ENCODE results near the gene COL23A1. TPM values are rescaled to one million over a fixed set of nuclear protein-coding genes. Genes with fewer than 3 reads are reported as not detected.
"Not testable (repeated sequence)": the region's sequence is repeated elsewhere in the genome, so short reads cannot be mapped to it uniquely, and the experiment has no call there.

Gene COL23A1
- total RNA-seq, 1 experiment from 2014 or later: not detected

GRCh38 chr5:178269499-178269898 lies 320.7 kb downstream of the COL23A1 start:
- in situ Hi-C loops (cut with HindIII; ENCODE audit: low pct_unique_long_range_greater_than_20kb, low sequenced_read_pairs): no loop called here
- DNase-seq (ENCODE audit: low read depth, low spot score): no peak

- DNase-seq (ENCODE audit: low read depth, low spot score): no peak
- in situ Hi-C loops (cut with HindIII; ENCODE audit: low pct_unique_long_range_greater_than_20kb, low sequenced_read_pairs): no loop called here
These were observed 322.3 kb downstream of the COL23A1 start for GRCh38 chr5:178267876-178268275.

GRCh38 chr5:178267245-178267644 lies 322.9 kb downstream of the COL23A1 start:
- no peak for DNase-seq (ENCODE audit: low read depth, low spot score)

GRCh38 chr5:178266581-178266980 lies 323.6 kb downstream of the COL23A1 start:
- in situ Hi-C loops (cut with HindIII; ENCODE audit: low pct_unique_long_range_greater_than_20kb, low sequenced_read_pairs): no loop called here
- DNase-seq (ENCODE audit: low read depth, low spot score): no peak

More at GRCh38 chr5:178267245-178267644, 322.9 kb downstream of the COL23A1 start:
- in situ Hi-C loops (cut with HindIII; ENCODE audit: low pct_unique_long_range_greater_than_20kb, low sequenced_read_pairs): no loop called here

GRCh38 chr5:178265746-178266145 lies 324.4 kb downstream of the COL23A1 start:
- no peak for DNase-seq (ENCODE audit: low read depth, low spot score)
- in situ Hi-C loops (cut with HindIII; ENCODE audit: low pct_unique_long_range_greater_than_20kb, low sequenced_read_pairs): no loop called here

GRCh38 chr5:178264044-178264443 lies 326.1 kb downstream of the COL23A1 start:
- in situ Hi-C loops (cut with HindIII; ENCODE audit: low pct_unique_long_range_greater_than_20kb, low sequenced_read_pairs): no loop called here

GRCh38 chr5:178261666-178262600 lies 328.3 kb downstream of the COL23A1 start:
- in situ Hi-C loops (cut with HindIII; ENCODE audit: low pct_unique_long_range_greater_than_20kb, low sequenced_read_pairs): no loop called here
- DNase-seq (ENCODE audit: low read depth, low spot score): no peak

More at GRCh38 chr5:178264044-178264443, 326.1 kb downstream of the COL23A1 start:
- DNase-seq (ENCODE audit: low read depth, low spot score): no peak

GRCh38 chr5:178259623-178260536 lies 330.3 kb downstream of the COL23A1 start:
- in situ Hi-C loops (cut with HindIII; ENCODE audit: low pct_unique_long_range_greater_than_20kb, low sequenced_read_pairs): no loop called here
- DNase-seq (ENCODE audit: low read depth, low spot score): no peak

- DNase-seq (ENCODE audit: low read depth, low spot score): no peak
- in situ Hi-C loops (cut with HindIII; ENCODE audit: low pct_unique_long_range_greater_than_20kb, low sequenced_read_pairs): no loop called here
These were observed 332.5 kb downstream of the COL23A1 start for GRCh38 chr5:178257650-178258049.

- in situ Hi-C loops (cut with HindIII; ENCODE audit: low pct_unique_long_range_greater_than_20kb, low sequenced_read_pairs): no loop called here
- no peak for DNase-seq (ENCODE audit: low read depth, low spot score)
These were observed 333.4 kb downstream of the COL23A1 start for GRCh38 chr5:178256746-178257145.

- in situ Hi-C loops (cut with HindIII; ENCODE audit: low pct_unique_long_range_greater_than_20kb, low sequenced_read_pairs); DNase-seq (ENCODE audit: low read depth, low spot score): not testable (repeated sequence)
These were observed 336.6 kb downstream of the COL23A1 start for GRCh38 chr5:178253632-178254031.

- in situ Hi-C loops (cut with HindIII; ENCODE audit: low pct_unique_long_range_greater_than_20kb, low sequenced_read_pairs): no loop called here
- no peak for DNase-seq (ENCODE audit: low read depth, low spot score)
These were observed 337.9 kb downstream of the COL23A1 start for GRCh38 chr5:178252258-178252657.

GRCh38 chr5:178250263-178250662 lies 339.9 kb downstream of the COL23A1 start:
- in situ Hi-C loops (cut with HindIII; ENCODE audit: low pct_unique_long_range_greater_than_20kb, low sequenced_read_pairs): no loop called here
- DNase-seq (ENCODE audit: low read depth, low spot score): no peak

GRCh38 chr5:178249191-178249989 lies 340.8 kb downstream of the COL23A1 start:
- no peak for DNase-seq (ENCODE audit: low read depth, low spot score)
- in situ Hi-C loops (cut with HindIII; ENCODE audit: low pct_unique_long_range_greater_than_20kb, low sequenced_read_pairs): no loop called here

GRCh38 chr5:178248750-178249149 lies 341.4 kb downstream of the COL23A1 start:
- no peak for DNase-seq (ENCODE audit: low read depth, low spot score)
- in situ Hi-C loops (cut with HindIII; ENCODE audit: low pct_unique_long_range_greater_than_20kb, low sequenced_read_pairs): no loop called here

- in situ Hi-C loops (cut with HindIII; ENCODE audit: low pct_unique_long_range_greater_than_20kb, low sequenced_read_pairs): no loop called here
- no peak for DNase-seq (ENCODE audit: low read depth, low spot score)
These were observed 342.4 kb downstream of the COL23A1 start for GRCh38 chr5:178247481-178248456.
